Adipocyte (in vitro differentiated cells): ENCODE data around the gene SLC22A23.

Source experiments
- DNase-seq: peaks from one replicate; pipeline ENCODE4 v3.0.0-alpha.2; 2015; ENCODE audit warnings: low read depth
- H3K27me3 ChIP-seq: replicated peaks from 2 replicates; pipeline ENCODE4 v1.7.0; 2013; ENCODE audit warnings: mild to moderate bottlenecking, low read length, moderate library complexity; ENCODE audit not compliant: control insufficient read depth, insufficient read depth
- H3K36me3 ChIP-seq: 2 replicates; pipeline ENCODE4 v1.7.0; 2013; ENCODE audit warnings: low read length, mild to moderate bottlenecking, moderate library complexity; ENCODE audit not compliant: control insufficient read depth, insufficient read depth, severe bottlenecking
- H3K4me1 ChIP-seq: 2 replicates; pipeline ENCODE4 v1.7.0; 2013; ENCODE audit warnings: mild to moderate bottlenecking, low read length, moderate library complexity; ENCODE audit not compliant: control insufficient read depth, insufficient read depth
- H3K4me3 ChIP-seq: 2 replicates; pipeline ENCODE4 v1.7.0; 2013; ENCODE audit warnings: mild to moderate bottlenecking, low read length, moderate library complexity
- H3K9ac ChIP-seq: 2 replicates; pipeline ENCODE4 v1.7.0; 2013; ENCODE audit warnings: mild to moderate bottlenecking, low read length, moderate library complexity
- H3K9me3 ChIP-seq: 2 replicates; pipeline ENCODE4 v1.7.0; 2013; ENCODE audit warnings: mild to moderate bottlenecking, low read length, moderate library complexity; ENCODE audit not compliant: control insufficient read depth

Gene SLC22A23

GRCh38 chr6:3397229-3398164, 59.4 kb downstream of the SLC22A23 start:
- peaks cover 3% of the 10 kb centered on the region for H3K36me3 ChIP-seq
- H3K9me3 ChIP-seq, result no peaks in the 10 kb centered on the region
- no peak for DNase-seq
- no peaks in the 10 kb centered on the region for H3K27me3 ChIP-seq
- H3K9ac ChIP-seq, result no peak overlapping the region
- H3K4me3 ChIP-seq, result no peak overlapping the region
- H3K4me1 ChIP-seq, result peaks cover 30% of the 10 kb centered on the region

DNA sequence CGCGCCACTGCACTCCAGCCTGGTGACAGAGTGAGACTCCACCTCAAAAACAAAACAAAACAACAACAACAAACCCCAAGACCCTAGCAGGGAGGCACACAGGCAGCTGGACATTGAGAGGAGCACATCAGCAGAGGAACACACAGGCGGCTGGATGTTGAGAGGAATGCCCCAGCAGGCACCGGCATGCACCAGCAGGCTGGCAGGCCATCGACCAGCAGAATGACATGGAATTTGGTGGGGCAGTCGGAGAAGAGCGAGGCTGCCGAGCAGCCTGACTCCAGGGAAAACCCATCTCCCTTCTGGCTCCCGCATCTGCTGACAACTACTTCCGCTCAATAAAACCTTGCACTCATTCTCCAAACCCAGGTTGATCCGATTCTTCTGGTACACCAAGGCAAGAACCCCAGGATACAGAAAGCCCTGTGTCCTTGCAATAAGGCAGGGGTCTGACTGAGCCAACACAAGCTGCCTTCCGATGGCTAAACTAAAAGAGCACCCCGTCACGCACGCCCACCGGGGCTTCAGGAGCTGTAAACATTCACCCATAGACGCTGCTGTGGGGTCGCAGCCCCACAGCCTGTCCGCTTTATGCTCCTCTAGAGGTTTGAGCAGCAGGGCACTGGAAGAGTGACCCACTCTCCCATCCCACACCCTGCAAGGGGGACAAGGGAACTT, 60.2 kb downstream of the SLC22A23 start:
- Histone ChIP-seq H3K4me1 (peaks cover 22% of the 10 kb centered on the region), H3K9me3 (no peaks in the 10 kb centered on the region), H3K27me3 (no peaks in the 10 kb centered on the region), H3K36me3 (peaks cover 3% of the 10 kb centered on the region), H3K4me3 (no peak overlapping the region), H3K9ac (no peak overlapping the region)
- DNase-seq, result no peak

DNA sequence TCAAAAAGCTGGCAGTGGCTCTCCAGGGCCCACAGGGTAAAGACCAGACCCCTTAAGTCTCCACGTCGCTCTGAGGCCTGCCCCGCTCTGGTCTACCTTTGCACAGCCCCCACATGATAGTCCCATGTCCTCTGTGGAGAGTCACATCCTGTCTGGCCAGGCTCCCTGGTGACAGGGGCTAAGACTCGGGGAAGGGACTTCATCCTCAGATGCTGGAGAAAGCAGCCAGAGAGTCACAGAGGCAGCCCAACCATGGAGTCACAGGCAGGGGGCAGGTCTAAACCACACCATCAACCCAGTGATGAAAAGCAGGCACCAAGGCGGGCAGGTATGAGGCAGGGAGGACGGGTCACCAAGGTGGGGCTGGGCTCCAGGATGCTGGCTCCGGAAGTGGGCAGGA, 62.2 kb downstream of the SLC22A23 start:
- DNase-seq, result no peak
- Histone ChIP-seq H3K4me3 (no peak overlapping the region), H3K36me3 (peaks cover 3% of the 10 kb centered on the region), H3K9ac (no peak overlapping the region), H3K4me1 (peaks cover 34% of the 10 kb centered on the region), H3K27me3 (no peaks in the 10 kb centered on the region), H3K9me3 (no peaks in the 10 kb centered on the region)

DNA sequence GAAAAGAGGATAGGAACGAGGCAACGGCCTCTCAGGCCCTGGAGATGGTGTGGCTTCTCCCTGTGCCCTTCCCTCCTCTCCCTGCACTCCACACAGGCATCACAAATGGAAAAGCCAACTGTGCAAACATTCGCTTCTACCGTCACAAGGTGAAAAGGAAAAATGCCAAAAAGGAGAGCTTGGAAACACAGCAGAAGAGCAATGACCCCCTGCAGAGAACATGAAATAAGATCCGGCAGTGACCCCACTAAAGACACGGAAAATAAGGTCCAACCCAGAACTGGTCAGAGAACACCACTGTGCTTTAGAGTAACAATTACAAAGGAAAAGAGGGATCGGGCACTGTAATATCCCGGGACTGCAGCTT, 63.0 kb downstream of the SLC22A23 start:
- Histone ChIP-seq H3K27me3 (no peaks in the 10 kb centered on the region), H3K4me3 (no peak overlapping the region), H3K9me3 (no peaks in the 10 kb centered on the region), H3K4me1 (peaks cover 40% of the 10 kb centered on the region), H3K9ac (no peak overlapping the region), H3K36me3 (peaks cover 3% of the 10 kb centered on the region)
- no peak for DNase-seq

- Histone ChIP-seq H3K27me3 (no peaks in the 10 kb centered on the region), H3K36me3 (peaks cover 3% of the 10 kb centered on the region), H3K4me1 (peaks cover 35% of the 10 kb centered on the region), H3K9ac (no peak overlapping the region), H3K4me3 (no peak overlapping the region), H3K9me3 (no peaks in the 10 kb centered on the region)
- DNase-seq, result no peak
Measured at GRCh38 chr6:3392930-3393835, 63.7 kb downstream of the SLC22A23 start.

GRCh38 chr6:3391902-3392458, 64.9 kb downstream of the SLC22A23 start:
- H3K27me3 ChIP-seq, result no peaks in the 10 kb centered on the region
- H3K9me3 ChIP-seq, result no peaks in the 10 kb centered on the region
- no peak for DNase-seq
- H3K9ac ChIP-seq, result no peak overlapping the region
- H3K4me1 ChIP-seq, result peaks cover 28% of the 10 kb centered on the region
- peaks cover 3% of the 10 kb centered on the region for H3K36me3 ChIP-seq
- H3K4me3 ChIP-seq, result no peak overlapping the region

DNA sequence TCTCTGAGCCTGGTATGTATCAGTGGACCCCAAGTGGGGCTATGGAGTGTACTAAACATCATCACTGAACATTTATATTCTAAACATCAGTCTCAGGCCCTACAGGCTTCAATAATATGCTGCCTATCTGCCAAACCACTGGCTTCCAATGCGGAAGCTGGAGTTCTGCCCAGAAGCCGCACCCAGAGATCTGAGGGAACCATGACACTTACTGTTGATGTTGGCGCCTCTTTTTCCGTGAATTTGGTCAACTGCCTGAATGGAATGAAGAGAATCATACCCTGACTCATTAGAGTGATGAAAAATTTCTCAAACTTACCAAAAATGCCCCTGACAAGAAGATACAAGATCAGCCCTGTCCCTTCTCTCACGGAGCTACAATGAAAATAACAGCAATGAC, 66.2 kb downstream of the SLC22A23 start:
- DNase-seq, result peak; percentile 56
- peak overlapping the region; percentile 42 for H3K4me3 ChIP-seq
- H3K27me3 ChIP-seq, result no peaks in the 10 kb centered on the region
- H3K4me1 ChIP-seq, result peaks cover 35% of the 10 kb centered on the region
- H3K36me3 ChIP-seq, result peaks cover 3% of the 10 kb centered on the region
- H3K9ac ChIP-seq, result peak overlapping the region; percentile 66
- no peaks in the 10 kb centered on the region for H3K9me3 ChIP-seq

DNA sequence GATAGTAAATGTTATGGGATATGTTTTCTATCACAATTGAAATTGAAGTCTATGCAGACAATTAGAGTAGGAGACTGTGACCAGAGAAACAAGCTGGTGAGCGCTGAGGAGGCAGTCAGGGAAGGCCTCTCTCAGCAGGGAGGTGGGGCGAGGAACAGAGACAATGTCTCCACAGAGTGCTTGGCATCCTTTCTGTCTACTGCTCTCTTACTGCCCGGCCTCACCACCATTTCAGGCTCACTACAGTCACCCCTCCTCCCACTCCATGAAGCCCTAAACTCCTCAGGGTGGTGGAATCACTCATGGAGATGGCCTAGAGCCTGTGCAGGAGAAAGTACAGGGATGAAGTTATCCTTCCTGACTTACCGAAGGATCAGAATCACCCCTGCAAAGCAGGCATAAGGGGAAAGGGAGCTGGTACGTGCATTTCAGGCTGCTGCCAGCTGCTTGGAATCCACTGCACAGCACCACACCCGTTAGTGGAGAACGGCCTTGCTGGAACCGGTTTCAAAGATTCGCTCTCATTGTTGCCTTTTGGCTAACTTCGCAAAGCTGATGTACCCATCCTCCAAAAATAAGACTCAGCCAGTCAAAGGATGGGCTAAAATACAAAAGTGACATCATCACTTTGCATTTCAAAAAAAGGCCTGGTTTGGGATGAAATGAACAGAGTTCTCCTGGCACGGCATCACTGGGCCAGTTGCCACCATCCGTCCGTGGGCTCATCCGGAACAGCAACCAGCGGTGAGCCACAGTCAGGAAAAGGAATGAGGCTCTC, 67.3 kb downstream of the SLC22A23 start:
- peaks cover 46% of the 10 kb centered on the region for H3K4me1 ChIP-seq
- DNase-seq, result no peak
- no peaks in the 10 kb centered on the region for H3K27me3 ChIP-seq

GRCh38 chr6:3388786-3389185, 68.1 kb downstream of the SLC22A23 start:
- Histone ChIP-seq H3K27me3 (no peaks in the 10 kb centered on the region), H3K36me3 (no peaks in the 10 kb centered on the region), H3K9ac (no peak overlapping the region), H3K4me3 (no peak overlapping the region), H3K9me3 (no peaks in the 10 kb centered on the region), H3K4me1 (peaks cover 54% of the 10 kb centered on the region)
- DNase-seq, result no peak

More for the DNA sequence above, 67.3 kb downstream of the SLC22A23 start:
- Histone ChIP-seq H3K4me3 (peak overlapping the region; percentile 42), H3K9ac (peak overlapping the region; percentile 66), H3K9me3 (no peaks in the 10 kb centered on the region), H3K36me3 (no peaks in the 10 kb centered on the region)

DNA sequence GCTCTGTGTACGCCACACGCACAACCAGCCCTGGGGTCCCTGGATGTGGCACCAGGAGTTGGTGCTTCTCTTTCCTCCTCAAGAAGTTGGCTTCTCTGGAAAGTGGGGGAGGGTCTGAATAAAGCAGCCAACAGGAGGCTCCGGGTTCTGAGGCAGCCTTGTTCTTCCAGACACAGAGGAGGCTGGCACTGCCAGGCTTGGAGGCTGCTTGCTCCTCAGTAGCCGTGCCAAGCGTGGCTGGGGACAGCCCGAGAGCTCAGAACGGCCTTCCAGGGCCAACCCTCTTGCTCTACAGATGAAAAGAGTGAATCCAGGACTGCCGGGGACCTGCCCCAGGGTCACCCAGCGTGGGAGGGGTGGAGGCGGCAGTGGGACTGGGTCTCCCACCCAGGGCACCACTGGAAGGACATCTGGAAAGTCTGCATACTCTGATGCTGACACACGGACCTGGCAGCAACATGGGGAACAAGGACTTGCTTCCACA, 70.4 kb downstream of the SLC22A23 start:
- H3K36me3 ChIP-seq, result no peaks in the 10 kb centered on the region
- H3K4me3 ChIP-seq, result no peak overlapping the region
- DNase-seq, result no peak

More for the DNA sequence above, 70.4 kb downstream of the SLC22A23 start:
- peaks cover 54% of the 10 kb centered on the region for H3K4me1 ChIP-seq
- H3K9me3 ChIP-seq, result no peaks in the 10 kb centered on the region
- H3K27me3 ChIP-seq, result no peaks in the 10 kb centered on the region
- no peak overlapping the region for H3K9ac ChIP-seq
